ENCODE results near the gene BMP6.

- TF ChIP-seq, protein P1, sequence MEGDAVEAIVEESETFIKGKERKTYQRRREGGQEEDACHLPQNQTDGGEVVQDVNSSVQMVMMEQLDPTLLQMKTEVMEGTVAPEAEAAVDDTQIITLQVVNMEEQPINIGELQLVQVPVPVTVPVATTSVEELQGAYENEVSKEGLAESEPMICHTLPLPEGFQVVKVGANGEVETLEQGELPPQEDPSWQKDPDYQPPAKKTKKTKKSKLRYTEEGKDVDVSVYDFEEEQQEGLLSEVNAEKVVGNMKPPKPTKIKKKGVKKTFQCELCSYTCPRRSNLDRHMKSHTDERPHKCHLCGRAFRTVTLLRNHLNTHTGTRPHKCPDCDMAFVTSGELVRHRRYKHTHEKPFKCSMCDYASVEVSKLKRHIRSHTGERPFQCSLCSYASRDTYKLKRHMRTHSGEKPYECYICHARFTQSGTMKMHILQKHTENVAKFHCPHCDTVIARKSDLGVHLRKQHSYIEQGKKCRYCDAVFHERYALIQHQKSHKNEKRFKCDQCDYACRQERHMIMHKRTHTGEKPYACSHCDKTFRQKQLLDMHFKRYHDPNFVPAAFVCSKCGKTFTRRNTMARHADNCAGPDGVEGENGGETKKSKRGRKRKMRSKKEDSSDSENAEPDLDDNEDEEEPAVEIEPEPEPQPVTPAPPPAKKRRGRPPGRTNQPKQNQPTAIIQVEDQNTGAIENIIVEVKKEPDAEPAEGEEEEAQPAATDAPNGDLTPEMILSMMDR (IDR thresholded peaks at IDR 0.05) = no peak
- no peak for TF ChIP-seq POLR2A (IDR thresholded peaks at IDR 0.05)
These were observed 133.7 kb downstream of the BMP6 start for GRCh38 chr6:7859591-7859990.

Measured in heart left ventricle (tissue), 13 donors.